Astrocyte of the spinal cord (primary cell): ENCODE data around the gene SKIC2.

Experiments
- DNase-seq: peaks from one replicate; pipeline ENCODE4 v3.0.0; 2011; ENCODE audit warnings: low read depth, low spot score
- H3K4me3 ChIP-seq: 2 replicates; pipeline ENCODE4 v1.5.1; 2011; ENCODE audit warnings: low read depth, mild to moderate bottlenecking, low read length, moderate library complexity
- in situ Hi-C: cut with HindIII; loops from 2 replicates; pipeline ENCODE4 v1.10.0; 2017; ENCODE audit warnings: low sequenced_read_pairs
- TF ChIP-seq, protein P1 (sequence below): IDR thresholded peaks from 2 replicates; pipeline ENCODE4 v1.5.1; 2012; ENCODE audit warnings: low read depth, mild to moderate bottlenecking, low read length, inconsistent platforms

SKIC2 gene

DNA sequence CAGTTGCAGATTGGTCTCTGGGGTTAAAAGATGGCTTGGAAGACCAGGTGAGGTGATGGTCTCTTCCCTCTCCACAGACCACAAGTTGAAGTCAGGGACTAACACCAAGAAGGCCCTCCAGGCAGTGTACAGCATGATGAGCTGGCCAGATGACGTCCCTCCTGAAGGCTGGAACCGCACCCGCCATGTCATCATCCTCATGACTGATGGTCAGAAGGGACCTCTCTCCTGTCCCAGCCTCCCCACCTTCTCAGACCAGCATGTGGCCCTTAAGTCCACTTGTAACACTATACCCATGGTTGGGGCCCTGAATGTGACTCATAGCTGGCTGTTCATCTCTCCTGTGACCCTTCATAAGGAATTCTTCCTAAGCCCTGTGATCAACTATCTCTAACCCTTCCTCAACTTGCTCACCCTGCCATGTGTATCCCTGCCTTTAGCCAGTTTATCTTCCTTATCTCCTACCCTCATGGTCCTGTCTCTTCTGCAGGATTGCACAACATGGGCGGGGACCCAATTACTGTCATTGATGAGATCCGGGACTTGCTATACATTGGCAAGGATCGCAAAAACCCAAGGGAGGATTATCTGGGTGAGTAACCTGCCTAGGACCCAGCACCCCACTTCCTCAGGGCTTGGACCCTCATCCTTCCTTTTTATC lies 10.1 kb upstream of the SKIC2 start:
- TF ChIP-seq, protein P1, sequence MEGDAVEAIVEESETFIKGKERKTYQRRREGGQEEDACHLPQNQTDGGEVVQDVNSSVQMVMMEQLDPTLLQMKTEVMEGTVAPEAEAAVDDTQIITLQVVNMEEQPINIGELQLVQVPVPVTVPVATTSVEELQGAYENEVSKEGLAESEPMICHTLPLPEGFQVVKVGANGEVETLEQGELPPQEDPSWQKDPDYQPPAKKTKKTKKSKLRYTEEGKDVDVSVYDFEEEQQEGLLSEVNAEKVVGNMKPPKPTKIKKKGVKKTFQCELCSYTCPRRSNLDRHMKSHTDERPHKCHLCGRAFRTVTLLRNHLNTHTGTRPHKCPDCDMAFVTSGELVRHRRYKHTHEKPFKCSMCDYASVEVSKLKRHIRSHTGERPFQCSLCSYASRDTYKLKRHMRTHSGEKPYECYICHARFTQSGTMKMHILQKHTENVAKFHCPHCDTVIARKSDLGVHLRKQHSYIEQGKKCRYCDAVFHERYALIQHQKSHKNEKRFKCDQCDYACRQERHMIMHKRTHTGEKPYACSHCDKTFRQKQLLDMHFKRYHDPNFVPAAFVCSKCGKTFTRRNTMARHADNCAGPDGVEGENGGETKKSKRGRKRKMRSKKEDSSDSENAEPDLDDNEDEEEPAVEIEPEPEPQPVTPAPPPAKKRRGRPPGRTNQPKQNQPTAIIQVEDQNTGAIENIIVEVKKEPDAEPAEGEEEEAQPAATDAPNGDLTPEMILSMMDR = no peak
- peak; percentile 17 for DNase-seq
- in situ Hi-C loops = no loop called here
- no peak overlapping the region for H3K4me3 ChIP-seq

DNA sequence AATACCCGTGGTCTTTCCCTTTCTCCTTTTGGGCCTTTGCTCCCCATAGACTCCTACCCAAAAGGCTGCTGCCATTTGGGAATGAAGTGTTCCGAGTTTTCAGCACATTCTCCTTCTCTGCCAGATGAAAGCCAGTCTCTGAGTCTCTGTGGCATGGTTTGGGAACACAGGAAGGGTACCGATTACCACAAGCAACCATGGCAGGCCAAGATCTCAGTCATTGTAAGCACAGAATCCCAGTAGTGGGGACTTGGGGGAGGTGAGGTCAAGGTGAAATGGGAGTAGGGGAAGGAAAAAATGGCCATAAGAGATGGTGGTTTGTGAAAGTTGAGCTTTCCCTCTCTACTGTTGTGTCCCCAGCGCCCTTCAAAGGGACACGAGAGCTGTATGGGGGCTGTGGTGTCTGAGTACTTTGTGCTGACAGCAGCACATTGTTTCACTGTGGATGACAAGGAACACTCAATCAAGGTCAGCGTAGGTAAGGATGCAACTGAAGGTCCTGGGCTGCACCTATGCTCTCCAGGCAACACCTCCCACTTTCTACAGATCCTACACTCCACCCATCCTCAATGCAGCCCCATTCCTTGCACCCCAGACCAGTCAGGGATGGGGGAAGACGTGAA lies 8.9 kb upstream of the SKIC2 start:
- no peak overlapping the region for H3K4me3 ChIP-seq
- TF ChIP-seq, protein P1 = no peak
- in situ Hi-C loops = no loop called here
- no peak for DNase-seq

DNA sequence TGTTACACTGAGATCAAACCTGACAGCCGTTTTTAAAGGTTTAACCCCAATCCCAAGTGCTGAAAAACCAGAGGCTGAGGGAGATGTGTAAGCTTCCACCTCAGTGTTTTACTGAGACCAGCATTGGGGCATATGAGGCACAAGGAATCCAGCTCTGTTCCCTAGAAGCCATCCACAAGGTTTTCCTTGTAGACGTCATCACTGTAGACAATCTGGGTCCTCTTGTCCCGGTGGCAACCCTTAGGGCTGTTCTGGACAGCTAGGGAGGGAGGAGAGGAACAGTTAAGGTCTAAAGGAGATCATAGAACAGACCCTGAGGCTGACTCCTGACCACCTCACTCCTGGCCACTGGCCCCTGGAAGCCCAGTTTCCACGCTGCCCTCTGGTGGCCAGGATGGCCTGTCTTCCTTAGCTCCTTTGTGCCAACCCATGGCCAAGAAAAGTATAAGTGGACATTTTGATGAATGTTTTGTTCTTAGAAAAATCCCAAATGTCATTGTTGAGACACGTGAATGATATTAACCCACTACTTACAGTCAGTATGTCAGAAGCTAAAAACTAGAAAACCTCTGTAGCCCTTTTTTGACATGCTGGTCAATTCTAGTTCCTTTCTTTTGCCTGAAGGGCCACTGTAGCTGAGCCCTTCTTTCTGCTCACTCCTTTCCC lies 6.7 kb upstream of the SKIC2 start:
- in situ Hi-C loops = no loop called here
- peak; percentile 61 for DNase-seq
- H3K4me3 ChIP-seq = no peak overlapping the region
- TF ChIP-seq, protein P1 = peak; percentile 89

DNA sequence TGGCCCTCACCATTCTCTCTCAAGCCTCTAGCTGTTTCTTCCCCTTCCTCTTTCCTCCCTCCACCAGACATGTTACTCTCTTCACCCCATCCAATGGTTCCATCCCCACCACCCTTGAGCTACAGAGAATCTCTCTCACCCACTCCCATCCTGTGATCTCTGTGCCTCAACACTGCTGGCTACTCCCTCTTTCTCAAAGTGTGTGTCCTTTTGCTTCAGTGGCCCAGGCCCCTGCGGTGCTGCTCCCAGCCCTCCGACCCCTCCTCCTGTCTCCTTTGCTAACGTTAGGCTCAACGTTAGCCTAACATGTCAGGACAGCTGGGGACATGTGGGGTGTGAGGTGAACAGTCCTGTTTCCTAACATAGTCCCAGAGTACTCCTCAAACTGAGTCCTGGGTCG lies 6.1 kb upstream of the SKIC2 start:
- in situ Hi-C loops = no loop called here
- TF ChIP-seq, protein P1 = no peak
- no peak overlapping the region for H3K4me3 ChIP-seq
- no peak for DNase-seq

DNA sequence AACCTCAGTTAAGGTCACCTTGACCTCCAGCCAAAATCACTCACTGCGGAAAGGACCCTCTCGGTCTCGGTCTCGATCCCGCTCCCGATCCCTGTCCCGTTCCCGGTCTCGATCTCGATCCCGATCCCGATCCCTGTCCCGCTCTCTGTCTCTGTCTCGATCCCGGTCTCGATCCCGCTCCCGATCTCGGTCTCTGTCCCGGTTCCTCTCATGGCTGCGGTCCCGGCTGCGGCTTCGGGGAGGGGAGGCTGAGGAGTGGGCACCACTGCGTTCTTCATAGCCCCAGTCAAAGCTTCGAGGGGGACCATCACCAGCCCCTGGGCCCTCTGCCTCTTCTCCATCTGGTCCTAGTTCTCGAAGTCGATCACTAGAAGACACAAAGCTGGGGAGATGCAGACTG lies 4.5 kb upstream of the SKIC2 start:
- no peak for DNase-seq
- TF ChIP-seq, protein P1 = no peak
- in situ Hi-C loops = no loop called here
- no peak overlapping the region for H3K4me3 ChIP-seq

DNA sequence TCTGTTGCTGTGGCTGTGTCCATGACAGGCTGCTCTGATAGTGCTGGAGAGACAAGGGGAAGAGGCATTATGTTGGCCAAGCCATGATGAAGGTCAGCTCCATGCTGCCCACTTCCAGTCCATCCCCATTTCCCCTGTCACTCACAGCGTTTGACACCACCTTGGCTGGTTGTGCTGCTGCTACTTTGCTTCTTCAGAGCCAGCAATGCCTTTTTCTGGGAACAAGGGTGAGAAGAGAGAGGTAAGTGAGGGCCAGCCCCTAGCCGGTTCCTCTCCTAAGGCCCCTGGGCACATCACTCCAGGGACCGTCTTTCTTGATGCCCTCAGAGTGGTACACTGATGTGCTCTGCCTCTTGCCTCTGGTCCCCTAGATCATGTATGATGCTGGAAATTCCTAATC lies 2.2 kb upstream of the SKIC2 start:
- TF ChIP-seq, protein P1 = no peak
- no peak overlapping the region for H3K4me3 ChIP-seq
- in situ Hi-C loops = no loop called here
- no peak for DNase-seq
